ENCODE results near the gene GPBAR1.

The GPBAR1 gene

GRCh38 chr2:218244665-218245064 lies 16.1 kb upstream of the GPBAR1 start:
- no peak for DNase-seq

- DNase-seq, result no peak
Measured at GRCh38 chr2:218245214-218245613, 15.6 kb upstream of the GPBAR1 start.

- DNase-seq, result no peak
Measured at GRCh38 chr2:218249691-218250090, 11.1 kb upstream of the GPBAR1 start.

- no peak for DNase-seq
Measured at GRCh38 chr2:218252509-218253231, 8.1 kb upstream of the GPBAR1 start.

GRCh38 chr2:218253232-218253625 lies 7.6 kb upstream of the GPBAR1 start:
- DNase-seq, result no peak

GRCh38 chr2:218255446-218255845 lies 5.4 kb upstream of the GPBAR1 start:
- DNase-seq, result no peak

- DNase-seq, result no peak
Measured at GRCh38 chr2:218256612-218257350, 4.0 kb upstream of the GPBAR1 start.

- no peak for DNase-seq
Measured at GRCh38 chr2:218257390-218257981, 3.3 kb upstream of the GPBAR1 start.

- no peak for DNase-seq
Measured at GRCh38 chr2:218259099-218259961, 1.5 kb upstream of the GPBAR1 start.

GRCh38 chr2:218260166-218260565 lies 649 bp upstream of the GPBAR1 start:
- no peak for DNase-seq

GRCh38 chr2:218261423-218262236 lies 815 bp downstream of the GPBAR1 start:
- DNase-seq, result no peak

- no peak for DNase-seq
Measured at GRCh38 chr2:218262237-218262600, 1.4 kb downstream of the GPBAR1 start.

GRCh38 chr2:218262631-218263586 lies 2.1 kb downstream of the GPBAR1 start:
- DNase-seq, result no peak

- no peak for DNase-seq
Measured at GRCh38 chr2:218263817-218264641, 3.2 kb downstream of the GPBAR1 start.

- DNase-seq, result no peak
Measured at GRCh38 chr2:218264773-218265561, 4.2 kb downstream of the GPBAR1 start.

GRCh38 chr2:218265626-218266025 lies 4.8 kb downstream of the GPBAR1 start:
- DNase-seq, result no peak

- DNase-seq, result no peak
Measured at GRCh38 chr2:218266316-218266979, 5.6 kb downstream of the GPBAR1 start.

- DNase-seq, result no peak
Measured at GRCh38 chr2:218267259-218267658, 6.4 kb downstream of the GPBAR1 start.

Measured in 8988T (cell line).